ENCODE data around the gene OMP. TPM values are rescaled to one million over a fixed set of nuclear protein-coding genes. Genes with fewer than 3 reads are reported as not detected.
A peak's percentile ranks its signal among the peaks of the same experiment; 100 is the strongest.

The OMP gene
- total RNA-seq, 1 donor from 2014 or later = 0.94 TPM

DNA sequence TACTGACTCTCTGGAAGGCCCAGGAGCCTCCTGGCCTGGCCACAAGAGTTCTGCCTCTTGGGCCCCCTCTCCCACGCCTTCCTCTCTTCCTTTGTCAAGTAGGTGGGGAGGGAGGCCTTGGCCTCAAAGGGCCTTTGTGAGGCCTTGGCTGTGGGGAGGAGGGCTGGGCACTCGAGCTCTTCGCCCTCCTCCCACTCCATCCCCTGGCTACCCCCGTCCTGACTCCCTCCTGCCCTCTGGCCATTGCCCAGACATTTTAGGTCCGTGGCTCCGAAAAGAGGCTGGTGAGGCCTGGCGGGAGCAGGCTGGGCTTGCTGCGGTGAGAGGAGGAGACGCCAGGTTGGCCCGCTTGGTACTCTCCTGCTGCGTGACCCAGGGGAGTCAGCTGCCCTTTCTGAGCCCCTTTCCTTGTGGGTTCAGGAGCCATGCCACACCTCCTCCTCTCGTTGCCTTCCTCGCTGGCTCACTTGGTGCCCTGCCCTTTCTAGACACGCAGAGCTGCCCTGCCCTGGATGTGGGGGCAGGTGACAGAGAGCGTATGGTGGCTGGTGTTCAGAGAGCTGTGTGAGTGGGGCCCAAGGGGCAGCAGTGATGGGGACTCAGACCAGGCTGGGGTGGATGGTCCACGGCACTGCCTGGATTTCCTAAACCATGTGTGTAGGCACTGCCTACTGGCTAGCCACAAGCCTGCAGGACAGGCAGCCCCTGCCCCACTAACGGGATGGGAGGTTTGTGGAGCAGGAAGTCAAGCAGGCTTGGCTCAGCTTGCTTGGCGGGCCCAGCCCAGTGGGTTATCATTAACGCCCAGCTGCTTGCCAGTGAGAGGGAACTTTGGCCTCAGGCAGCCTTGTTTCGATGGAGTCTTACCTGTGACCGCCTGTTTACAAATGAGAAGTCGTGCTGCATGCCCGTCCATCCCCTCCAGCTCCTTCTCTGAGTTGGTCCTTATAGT, 15.8 kb upstream of the OMP start:
- Mint-ChIP-seq H3K4me1 (ENCODE audit: unreplicated experiment) (peaks cover 11% of the 10 kb centered on the region), H3K36me3 (no peaks in the 10 kb centered on the region), H3K9me3 (no peaks in the 10 kb centered on the region), H3K27me3 (no peaks in the 10 kb centered on the region), H3K4me3 (no peak overlapping the region), H3K27ac (peak overlapping the region; percentile 58)
- DNase-seq (ENCODE audit: extremely low spot score, unreplicated experiment) = no peak
- TF ChIP-seq CTCF (conservative IDR thresholded peaks at IDR 0.05) = no peak

- Mint-ChIP-seq H3K4me3 (no peak overlapping the region), H3K4me1 (ENCODE audit: unreplicated experiment) (peaks cover 5% of the 10 kb centered on the region), H3K27me3 (no peaks in the 10 kb centered on the region), H3K27ac (no peak overlapping the region), H3K9me3 (no peaks in the 10 kb centered on the region), H3K36me3 (no peaks in the 10 kb centered on the region)
- no peak for DNase-seq (ENCODE audit: extremely low spot score, unreplicated experiment)
- no peak for TF ChIP-seq CTCF (conservative IDR thresholded peaks at IDR 0.05)
These were observed 14.9 kb upstream of the OMP start for GRCh38 chr11:77087723-77088225.

GRCh38 chr11:77088236-77089003, 14.2 kb upstream of the OMP start:
- Mint-ChIP-seq H3K4me1 (ENCODE audit: unreplicated experiment) (peaks cover 5% of the 10 kb centered on the region), H3K9me3 (no peaks in the 10 kb centered on the region), H3K4me3 (peak overlapping the region; percentile 36), H3K27me3 (no peaks in the 10 kb centered on the region), H3K36me3 (no peaks in the 10 kb centered on the region), H3K27ac (peak overlapping the region; percentile 80)
- DNase-seq (ENCODE audit: extremely low spot score, unreplicated experiment) = no peak
- TF ChIP-seq CTCF (conservative IDR thresholded peaks at IDR 0.05) = no peak

DNA sequence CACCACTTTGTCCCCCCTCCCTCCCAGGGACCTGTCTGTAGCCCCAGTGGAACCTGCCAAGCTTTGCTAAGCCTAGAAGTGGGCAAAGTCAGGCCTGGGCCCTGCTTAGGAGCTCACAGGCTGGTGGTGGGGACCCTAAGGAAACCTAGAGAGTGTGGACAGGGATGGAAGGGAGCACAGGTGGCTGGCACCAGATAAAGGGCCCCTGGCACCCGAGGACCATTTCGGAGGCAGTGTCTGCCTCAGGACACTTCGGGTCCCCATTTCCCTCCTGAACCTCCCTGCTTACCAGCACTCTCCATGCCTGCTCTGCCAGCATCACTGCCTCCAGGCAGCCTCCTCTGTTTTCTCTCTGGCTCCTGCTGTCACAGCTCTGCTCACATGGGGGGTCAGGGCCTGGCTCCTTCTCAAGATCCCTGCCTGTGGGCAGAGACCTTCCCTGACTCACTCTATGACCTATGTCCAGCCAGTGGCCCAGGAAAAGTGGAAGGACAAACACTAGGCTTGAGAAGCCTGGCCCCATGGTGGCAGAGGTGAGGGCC, 13.6 kb upstream of the OMP start:
- Mint-ChIP-seq H3K4me1 (ENCODE audit: unreplicated experiment) (peaks cover 5% of the 10 kb centered on the region), H3K27me3 (no peaks in the 10 kb centered on the region)

More for the DNA sequence above, 13.6 kb upstream of the OMP start:
- H3K4me3 Mint-ChIP-seq = peak overlapping the region; percentile 52
- no peak for TF ChIP-seq CTCF (conservative IDR thresholded peaks at IDR 0.05)
- no peaks in the 10 kb centered on the region for H3K9me3 Mint-ChIP-seq
- H3K36me3 Mint-ChIP-seq = no peaks in the 10 kb centered on the region
- no peak for DNase-seq (ENCODE audit: extremely low spot score, unreplicated experiment)
- H3K27ac Mint-ChIP-seq = peak overlapping the region; percentile 80
